T-helper 17 cell (primary cell): ENCODE measurements around the gene LNP1. TPM values are rescaled to one million over a fixed set of nuclear protein-coding genes. Genes with fewer than 3 reads are reported as not detected.
"Not testable (repeated sequence)": the region's sequence is repeated elsewhere in the genome, so short reads cannot be mapped to it uniquely, and the experiment has no call there.

ENCODE experiments used
- ATAC-seq: fragments of 150-1000 bp; cut with Tn5 transposase; 2 replicates; pipeline ENCODE4 v1.10.0; 2021; ENCODE audit warnings: mild to moderate bottlenecking, moderate library complexity
- DNase-seq, 3 donors: peaks; one replicate each; pipeline versions ENCODE4 v3.0.0 to v3.0.0-alpha.2; 2020 to 2021
- H3K9me3 ChIP-seq: one replicate; pipeline ENCODE4 v1.7.0; 2013; ENCODE audit warnings: low read length, mild to moderate bottlenecking; ENCODE audit not compliant: control insufficient read depth, poor library complexity, severe bottlenecking
- H3K27ac Mint-ChIP-seq: one replicate; pipeline ENCODE4 v1.8.0; 2022; ENCODE audit warnings: mild to moderate bottlenecking, moderate library complexity, mixed read lengths
- H3K27me3 Mint-ChIP-seq: one replicate; pipeline ENCODE4 v1.8.0; 2022; ENCODE audit warnings: mixed read lengths
- H3K36me3 Mint-ChIP-seq: one replicate; pipeline ENCODE4 v1.8.0; 2022; ENCODE audit warnings: low read depth, mixed read lengths
- H3K4me1 Mint-ChIP-seq: one replicate; pipeline ENCODE4 v1.8.0; 2022; ENCODE audit warnings: mild to moderate bottlenecking, mixed read lengths
- H3K4me3 Mint-ChIP-seq: one replicate; pipeline ENCODE4 v1.8.0; 2022; ENCODE audit warnings: mild to moderate bottlenecking, moderate library complexity, mixed read lengths
- total RNA-seq, 4 donors: library from RNA in 2 of 4; stranded (reverse) in 2 of 4; gene quantifications; one replicate each; pipeline ENCODE4 v1.2.3 and lab custom pipeline; 2022 to 2026

Gene LNP1
- total RNA-seq (under 1 TPM; 0.70 to 0.96 TPM), total RNA-seq (lab: John Stamatoyannopoulos, UW) (0.46 to 1.1 reads per million in 2 donors)

- peaks cover 36% of the 10 kb centered on the region for H3K4me1 Mint-ChIP-seq
Measured at GRCh38 chr3:100400780-100401673, at the start of gene LNP1, which contains the start of gene TOMM70. LNP1 (plus strand) TSS chr3:100401539; CDS start chr3:100429730, 28,191 bp downstream. TOMM70 (minus strand) TSS chr3:100401089; CDS start chr3:100400949, 140 bp downstream.

GRCh38 chr3:100351770-100352169, 49.6 kb upstream of the LNP1 start:
- H3K27me3 Mint-ChIP-seq, H3K27ac Mint-ChIP-seq, H3K4me3 Mint-ChIP-seq, DNase-seq, ATAC-seq, H3K4me1 Mint-ChIP-seq, H3K9me3 ChIP-seq: not testable (repeated sequence)
- H3K36me3 Mint-ChIP-seq, result peaks cover 12% of the 10 kb centered on the region

More at GRCh38 chr3:100400780-100401673, at the start of gene LNP1, which contains the start of gene TOMM70:
- H3K4me3 Mint-ChIP-seq, result peak within 1 kb of the TSS; percentile 98
- ATAC-seq (peak; percentile 90), DNase-seq (peak; percentile 84 to 88 (median 84))
- H3K27me3 Mint-ChIP-seq, result no peaks in the 10 kb centered on the region
- peak within 1 kb of the TSS; percentile 95 for H3K27ac Mint-ChIP-seq
- no peaks in the 10 kb centered on the region for H3K36me3 Mint-ChIP-seq
- no peaks in the 10 kb centered on the region for H3K9me3 ChIP-seq

GRCh38 chr3:100352296-100353231, 48.8 kb upstream of the LNP1 start:
- no peak for DNase-seq
- H3K4me3 Mint-ChIP-seq, result no peak overlapping the region
- no peak overlapping the region for H3K27ac Mint-ChIP-seq
- no peaks in the 10 kb centered on the region for H3K27me3 Mint-ChIP-seq
- H3K9me3 ChIP-seq, result peaks cover 3% of the 10 kb centered on the region
- H3K36me3 Mint-ChIP-seq, result peaks cover 12% of the 10 kb centered on the region
- no peak for ATAC-seq
- H3K4me1 Mint-ChIP-seq, result no peaks in the 10 kb centered on the region

GRCh38 chr3:100354850-100355249, 46.5 kb upstream of the LNP1 start:
- ATAC-seq (no peak), DNase-seq (no peak)
- peaks cover 6% of the 10 kb centered on the region for H3K36me3 Mint-ChIP-seq
- no peak overlapping the region for H3K4me3 Mint-ChIP-seq
- no peaks in the 10 kb centered on the region for H3K4me1 Mint-ChIP-seq
- H3K27ac Mint-ChIP-seq, result peak overlapping the region; percentile 24
- H3K9me3 ChIP-seq, result peaks cover 3% of the 10 kb centered on the region
- no peaks in the 10 kb centered on the region for H3K27me3 Mint-ChIP-seq

- no peak overlapping the region for H3K27ac Mint-ChIP-seq
- H3K4me3 Mint-ChIP-seq, result no peak overlapping the region
- no peaks in the 10 kb centered on the region for H3K4me1 Mint-ChIP-seq
- ATAC-seq (no peak), DNase-seq (no peak)
- H3K9me3 ChIP-seq, result no peaks in the 10 kb centered on the region
- peaks cover 4% of the 10 kb centered on the region for H3K36me3 Mint-ChIP-seq
- no peaks in the 10 kb centered on the region for H3K27me3 Mint-ChIP-seq
Measured at GRCh38 chr3:100358413-100358812, 42.9 kb upstream of the LNP1 start.

GRCh38 chr3:100359035-100359434, 42.3 kb upstream of the LNP1 start:
- DNase-seq, result no peak
- H3K36me3 Mint-ChIP-seq, result peaks cover 4% of the 10 kb centered on the region
- ATAC-seq, result no peak
- H3K4me3 Mint-ChIP-seq, result no peak overlapping the region
- no peaks in the 10 kb centered on the region for H3K27me3 Mint-ChIP-seq
- no peak overlapping the region for H3K27ac Mint-ChIP-seq
- H3K4me1 Mint-ChIP-seq, result no peaks in the 10 kb centered on the region
- H3K9me3 ChIP-seq, result no peaks in the 10 kb centered on the region

- no peak overlapping the region for H3K4me3 Mint-ChIP-seq
- no peaks in the 10 kb centered on the region for H3K27me3 Mint-ChIP-seq
- DNase-seq (no peak), ATAC-seq (no peak)
- H3K27ac Mint-ChIP-seq, result no peak overlapping the region
- no peaks in the 10 kb centered on the region for H3K4me1 Mint-ChIP-seq
- no peaks in the 10 kb centered on the region for H3K9me3 ChIP-seq
- H3K36me3 Mint-ChIP-seq, result peaks cover 2% of the 10 kb centered on the region
Measured at GRCh38 chr3:100360757-100361496, 40.4 kb upstream of the LNP1 start.

- Mint-ChIP-seq H3K27ac (no peak overlapping the region), H3K4me3 (no peak overlapping the region), H3K27me3 (no peaks in the 10 kb centered on the region), H3K36me3 (peaks cover 5% of the 10 kb centered on the region), H3K4me1 (peaks cover 2% of the 10 kb centered on the region)
- no peaks in the 10 kb centered on the region for H3K9me3 ChIP-seq
- no peak for DNase-seq
- ATAC-seq, result no peak
Measured at GRCh38 chr3:100361897-100362296, 39.4 kb upstream of the LNP1 start.

GRCh38 chr3:100364421-100364820, 36.9 kb upstream of the LNP1 start:
- ATAC-seq, result no peak
- no peaks in the 10 kb centered on the region for H3K9me3 ChIP-seq
- Mint-ChIP-seq H3K4me3 (no peak overlapping the region), H3K27ac (no peak overlapping the region), H3K36me3 (peaks cover 5% of the 10 kb centered on the region), H3K4me1 (peaks cover 2% of the 10 kb centered on the region), H3K27me3 (no peaks in the 10 kb centered on the region)
- no peak for DNase-seq

- H3K36me3 Mint-ChIP-seq, result peaks cover 5% of the 10 kb centered on the region
- H3K27ac Mint-ChIP-seq, result peak overlapping the region; percentile 14
- H3K4me1 Mint-ChIP-seq, result peaks cover 2% of the 10 kb centered on the region
- DNase-seq (no peak), ATAC-seq (no peak)
- no peaks in the 10 kb centered on the region for H3K27me3 Mint-ChIP-seq
- H3K9me3 ChIP-seq, result no peaks in the 10 kb centered on the region
- H3K4me3 Mint-ChIP-seq, result no peak overlapping the region
Measured at GRCh38 chr3:100366424-100366823, 34.9 kb upstream of the LNP1 start.

- no peaks in the 10 kb centered on the region for H3K27me3 Mint-ChIP-seq
- no peak for ATAC-seq
- peaks cover 3% of the 10 kb centered on the region for H3K36me3 Mint-ChIP-seq
Measured at GRCh38 chr3:100368441-100368840, 32.9 kb upstream of the LNP1 start.

GRCh38 chr3:100370756-100371155, 30.6 kb upstream of the LNP1 start:
- ATAC-seq, result no peak
- peaks cover 2% of the 10 kb centered on the region for H3K4me1 Mint-ChIP-seq
- no peak overlapping the region for H3K27ac Mint-ChIP-seq

More at GRCh38 chr3:100368441-100368840, 32.9 kb upstream of the LNP1 start:
- peaks cover 2% of the 10 kb centered on the region for H3K4me1 Mint-ChIP-seq
- no peak overlapping the region for H3K27ac Mint-ChIP-seq
- no peak for DNase-seq
- H3K4me3 Mint-ChIP-seq, result no peak overlapping the region
- H3K9me3 ChIP-seq, result no peaks in the 10 kb centered on the region

More at GRCh38 chr3:100370756-100371155, 30.6 kb upstream of the LNP1 start:
- Mint-ChIP-seq H3K36me3 (peaks cover 3% of the 10 kb centered on the region), H3K4me3 (no peak overlapping the region), H3K27me3 (no peaks in the 10 kb centered on the region)
- H3K9me3 ChIP-seq, result no peaks in the 10 kb centered on the region
- DNase-seq, result no peak
